ENCODE measurements around the gene KIAA1328. TPM values are rescaled to one million over a fixed set of nuclear protein-coding genes. Genes with fewer than 3 reads are reported as not detected.

KIAA1328 gene
- total and polyA plus RNA-seq, 2 experiments from 2014 or later, result 3.5 to 3.9 TPM

DNA sequence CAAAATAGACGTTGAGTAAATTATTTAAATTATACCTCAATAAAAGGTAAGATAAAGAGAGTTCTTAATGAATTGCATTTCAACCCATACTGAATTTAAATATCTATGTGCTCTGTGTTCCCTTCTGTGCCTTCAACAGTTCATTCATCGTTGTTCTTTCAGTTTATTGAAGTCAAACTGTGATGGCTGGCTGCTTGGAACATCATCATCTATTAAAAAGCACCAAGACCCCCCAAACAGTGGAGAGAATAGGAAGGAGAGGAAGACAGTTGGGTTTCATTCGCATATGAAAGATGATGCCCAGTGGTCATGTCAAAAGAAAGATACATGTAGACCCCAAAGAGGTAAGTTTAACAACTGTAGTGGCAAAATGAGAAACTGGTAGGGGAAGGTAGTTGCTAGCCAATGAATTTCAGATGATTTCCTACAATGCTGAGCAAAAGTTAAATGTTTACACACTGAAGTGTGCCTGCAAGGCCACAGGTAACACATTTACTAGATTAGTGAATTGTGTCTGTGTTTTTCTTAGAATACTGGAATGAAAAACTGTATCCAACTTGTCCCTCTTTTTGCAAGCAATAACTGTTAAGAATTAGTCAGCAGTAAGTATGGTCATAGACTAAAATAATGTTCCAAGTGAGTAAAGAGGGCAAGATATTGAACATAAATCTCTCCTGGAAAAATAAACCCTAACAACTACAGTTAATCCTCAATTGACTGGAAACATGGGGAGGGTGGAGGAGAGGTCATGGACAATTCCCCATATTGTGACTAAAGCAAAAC is 331.3 kb downstream of the KIAA1328 start:
- TF ChIP-seq EZH2phosphoT487 (IDR thresholded peaks at IDR 0.05; ENCODE audit: insufficient read depth, low read depth), result no peak
- no peak for TF ChIP-seq EZH2 (IDR thresholded peaks at IDR 0.05; ENCODE audit: insufficient read depth, poor library complexity, severe bottlenecking)
- no peak overlapping the region for H3K9ac ChIP-seq
- no peaks in the 10 kb centered on the region for H3K79me2 ChIP-seq (ENCODE audit: insufficient read depth)
- no peak for DNase-seq
- WGBS, 2 experiments (ENCODE audit: low coverage in 1 of 2, low lambda C conversion rate in 2 of 2, missing lambda C conversion rate in 2 of 2), result 48 to 61% methylated on average over 3 of the region's 3 CpGs
- no peaks in the 10 kb centered on the region for H3K9me3 ChIP-seq (ENCODE audit: low read depth)
- H3K9me2 ChIP-seq (ENCODE audit: insufficient read depth), result no peaks in the 10 kb centered on the region
- no peaks in the 10 kb centered on the region for H3K4me1 ChIP-seq (ENCODE audit: insufficient read depth)
- H2AFZ ChIP-seq, result no peak overlapping the region
- H3K4me3 ChIP-seq, result no peak overlapping the region
- H3K27ac ChIP-seq, result no peak overlapping the region
- no peak overlapping the region for H3K4me2 ChIP-seq (ENCODE audit: unreplicated experiment)
- H3K27me3 ChIP-seq (replicated peaks; ENCODE audit: insufficient read depth), result no peaks in the 10 kb centered on the region
- no peaks in the 10 kb centered on the region for H3F3A ChIP-seq (ENCODE audit: insufficient read depth)
- H3K36me3 ChIP-seq (ENCODE audit: low read depth), result no peaks in the 10 kb centered on the region
- in situ Hi-C loops (cut with MboI), result no loop called here
- H4K20me1 ChIP-seq (ENCODE audit: insufficient read depth), result no peaks in the 10 kb centered on the region

DNA sequence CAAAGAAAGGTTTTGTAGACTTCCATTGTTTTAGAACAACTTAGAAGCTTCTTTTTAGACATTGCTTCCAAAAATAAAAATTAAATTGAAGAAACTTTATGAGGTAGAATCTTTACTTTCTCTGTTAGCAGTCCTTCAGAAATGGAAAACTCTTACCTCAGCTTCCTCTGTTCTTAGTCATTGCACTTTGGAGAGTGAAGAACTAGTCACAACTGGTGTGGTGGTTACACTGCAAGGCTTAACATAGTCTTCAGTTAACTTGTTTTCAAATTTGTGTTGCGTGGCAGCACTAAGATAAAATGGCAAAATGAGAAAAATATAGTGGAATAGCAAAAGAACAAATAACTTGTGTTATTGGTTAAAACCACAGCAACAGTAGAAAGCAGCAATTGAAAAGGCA is 332.6 kb downstream of the KIAA1328 start:
- Histone ChIP-seq H3K4me1 (ENCODE audit: insufficient read depth) (no peaks in the 10 kb centered on the region), H2AFZ (no peak overlapping the region), H3K36me3 (ENCODE audit: low read depth) (no peaks in the 10 kb centered on the region), H3F3A (ENCODE audit: insufficient read depth) (no peaks in the 10 kb centered on the region), H3K4me2 (ENCODE audit: unreplicated experiment) (no peak overlapping the region), H4K20me1 (ENCODE audit: insufficient read depth) (no peaks in the 10 kb centered on the region), H3K9ac (no peak overlapping the region), H3K27me3 (replicated peaks; ENCODE audit: insufficient read depth) (no peaks in the 10 kb centered on the region), H3K9me3 (ENCODE audit: low read depth) (no peaks in the 10 kb centered on the region), H3K4me3 (no peak overlapping the region), H3K79me2 (ENCODE audit: insufficient read depth) (no peaks in the 10 kb centered on the region), H3K9me2 (ENCODE audit: insufficient read depth) (no peaks in the 10 kb centered on the region), H3K27ac (no peak overlapping the region)
- WGBS, 2 experiments (ENCODE audit: low coverage in 1 of 2, low lambda C conversion rate in 2 of 2, missing lambda C conversion rate in 2 of 2), result 67 to 74% methylated on average over 1 of the region's 1 CpG
- DNase-seq, result no peak
- TF ChIP-seq EZH2 (IDR thresholded peaks at IDR 0.05; ENCODE audit: insufficient read depth, poor library complexity, severe bottlenecking) (no peak), EZH2phosphoT487 (IDR thresholded peaks at IDR 0.05; ENCODE audit: insufficient read depth, low read depth) (no peak)
- in situ Hi-C loops (cut with MboI), result no loop called here

DNA sequence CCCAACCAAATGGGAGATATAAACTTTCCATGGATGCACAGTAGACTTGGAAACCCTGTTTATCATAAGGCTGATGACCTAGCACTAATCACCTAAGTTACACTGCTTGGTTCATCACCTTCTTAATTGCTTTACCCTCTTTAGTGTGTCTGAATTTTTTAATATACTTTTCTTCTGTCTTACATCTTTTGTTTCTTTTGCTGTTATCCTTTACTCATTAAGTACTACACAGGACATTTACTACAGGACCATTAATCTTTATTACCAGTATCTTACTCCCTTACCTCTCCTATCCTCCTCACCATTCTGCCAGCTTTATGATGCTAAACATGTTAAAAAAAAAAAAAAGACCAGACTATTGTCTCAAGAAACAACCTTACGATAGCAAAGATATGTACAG is 333.6 kb downstream of the KIAA1328 start:
- no peak overlapping the region for H3K27ac ChIP-seq
- 89 to 92% methylated on average over 1 of the region's 1 CpG for WGBS, 2 experiments (ENCODE audit: low coverage in 1 of 2, low lambda C conversion rate in 2 of 2, missing lambda C conversion rate in 2 of 2)
- no peak overlapping the region for H2AFZ ChIP-seq
- H3F3A ChIP-seq (ENCODE audit: insufficient read depth), result no peaks in the 10 kb centered on the region
- TF ChIP-seq EZH2phosphoT487 (IDR thresholded peaks at IDR 0.05; ENCODE audit: insufficient read depth, low read depth) (no peak), EZH2 (IDR thresholded peaks at IDR 0.05; ENCODE audit: insufficient read depth, poor library complexity, severe bottlenecking) (no peak)
- H3K4me2 ChIP-seq (ENCODE audit: unreplicated experiment), result no peak overlapping the region
- no peaks in the 10 kb centered on the region for H3K27me3 ChIP-seq (replicated peaks; ENCODE audit: insufficient read depth)
- H3K9ac ChIP-seq, result no peak overlapping the region
- H3K79me2 ChIP-seq (ENCODE audit: insufficient read depth), result no peaks in the 10 kb centered on the region
- in situ Hi-C loops (cut with MboI), result no loop called here
- H4K20me1 ChIP-seq (ENCODE audit: insufficient read depth), result no peaks in the 10 kb centered on the region
- no peak overlapping the region for H3K4me3 ChIP-seq
- H3K9me3 ChIP-seq (ENCODE audit: low read depth), result no peaks in the 10 kb centered on the region
- H3K9me2 ChIP-seq (ENCODE audit: insufficient read depth), result no peaks in the 10 kb centered on the region
- H3K4me1 ChIP-seq (ENCODE audit: insufficient read depth), result no peaks in the 10 kb centered on the region
- H3K36me3 ChIP-seq (ENCODE audit: low read depth), result no peaks in the 10 kb centered on the region
- DNase-seq, result no peak

DNA sequence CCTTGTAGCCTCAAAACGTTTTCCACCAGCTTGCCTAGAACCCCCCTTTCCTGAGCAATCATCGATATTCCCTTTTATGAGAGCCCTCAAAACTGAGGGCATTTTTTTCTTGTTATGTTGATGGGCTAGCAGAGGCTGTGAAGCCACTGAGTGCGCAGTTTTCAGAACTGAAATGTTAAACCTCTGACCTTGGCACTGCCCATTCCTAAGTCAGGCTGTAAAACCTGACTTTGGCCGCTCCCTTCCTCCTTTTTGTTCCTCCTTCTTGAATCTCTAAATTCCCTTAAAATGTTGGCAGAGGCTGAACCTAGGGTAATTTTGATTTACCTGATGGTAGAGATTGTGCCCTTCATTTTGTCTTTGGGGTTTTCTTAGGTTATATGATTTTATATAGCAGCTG is 334.2 kb downstream of the KIAA1328 start:
- H3K4me1 ChIP-seq (ENCODE audit: insufficient read depth), result no peaks in the 10 kb centered on the region
- no peaks in the 10 kb centered on the region for H3K27me3 ChIP-seq (replicated peaks; ENCODE audit: insufficient read depth)
- no peak overlapping the region for H3K27ac ChIP-seq
- H3K9ac ChIP-seq, result no peak overlapping the region
- H4K20me1 ChIP-seq (ENCODE audit: insufficient read depth), result no peaks in the 10 kb centered on the region
- no peaks in the 10 kb centered on the region for H3K79me2 ChIP-seq (ENCODE audit: insufficient read depth)
- H3K36me3 ChIP-seq (ENCODE audit: low read depth), result no peaks in the 10 kb centered on the region
- no peak overlapping the region for H2AFZ ChIP-seq
- H3K9me3 ChIP-seq (ENCODE audit: low read depth), result no peaks in the 10 kb centered on the region
- WGBS, 2 experiments (ENCODE audit: low coverage in 1 of 2, low lambda C conversion rate in 2 of 2, missing lambda C conversion rate in 2 of 2), result 70 to 76% methylated on average over 4 of the region's 4 CpGs
- TF ChIP-seq EZH2 (IDR thresholded peaks at IDR 0.05; ENCODE audit: insufficient read depth, poor library complexity, severe bottlenecking) (no peak), EZH2phosphoT487 (IDR thresholded peaks at IDR 0.05; ENCODE audit: insufficient read depth, low read depth) (no peak)
- H3K4me3 ChIP-seq, result no peak overlapping the region
- in situ Hi-C loops (cut with MboI), result no loop called here
- DNase-seq, result no peak
- no peak overlapping the region for H3K4me2 ChIP-seq (ENCODE audit: unreplicated experiment)
- no peaks in the 10 kb centered on the region for H3K9me2 ChIP-seq (ENCODE audit: insufficient read depth)
- no peaks in the 10 kb centered on the region for H3F3A ChIP-seq (ENCODE audit: insufficient read depth)
